LNCAP (cell line): Measurements from ENCODE around the gene STIMATE.

Experiments
- CTCF ChIP-seq: fragments of 450-650 bp; IDR thresholded peaks from 2 replicates; pipeline ENCODE4 v1.5.1; 2017; ENCODE audit warnings: mild to moderate bottlenecking

The STIMATE gene

GRCh38 chr3:52833202-52833601 is 64.1 kb downstream of the STIMATE start:
- TF ChIP-seq CTCF: no peak

GRCh38 chr3:52831500-52832301 is 65.6 kb downstream of the STIMATE start:
- no peak for TF ChIP-seq CTCF

GRCh38 chr3:52830535-52831258 is 66.7 kb downstream of the STIMATE start, which contains the start of gene ITIH4:
Gene ITIH4, minus strand, starts transcription at chr3:52830672. Its CDS starts 30 bp downstream, at chr3:52830642.
- TF ChIP-seq CTCF: no peak

GRCh38 chr3:52829906-52830463 is 67.4 kb downstream of the STIMATE start:
- TF ChIP-seq CTCF: no peak

DNA sequence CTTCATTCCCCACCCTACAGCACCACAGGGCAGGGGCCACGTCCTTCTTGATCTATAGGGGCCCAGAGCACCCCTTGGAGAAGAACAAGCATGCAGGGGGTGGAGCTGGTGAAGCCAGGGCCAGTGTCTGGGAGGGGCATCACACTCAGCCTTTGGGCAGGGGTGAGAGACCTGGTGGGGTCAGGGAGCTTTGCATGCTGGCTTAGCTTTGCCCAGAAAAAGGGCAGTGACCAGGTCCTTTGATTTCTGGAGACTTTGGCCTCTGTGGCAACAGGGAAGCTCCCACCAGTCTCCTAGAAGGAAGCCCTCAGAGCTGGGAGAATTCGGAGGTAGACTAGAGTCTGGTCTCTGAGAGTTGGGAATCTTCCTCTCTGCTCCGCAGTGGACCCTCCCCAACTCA is 67.9 kb downstream of the STIMATE start:
- TF ChIP-seq CTCF: no peak

- no peak for TF ChIP-seq CTCF
These were observed 69.4 kb downstream of the STIMATE start for GRCh38 chr3:52827866-52828376.

GRCh38 chr3:52827441-52827840 is 69.9 kb downstream of the STIMATE start:
- no peak for TF ChIP-seq CTCF
